GM18499 (cell line): ENCODE data around the gene KIAA1217.

Experiments
- ATAC-seq: cut with Tn5 transposase; IDR thresholded peaks from one replicate; pipeline ENCODE4 v1.9.1; 2021; ENCODE audit warnings: moderate number of reproducible peaks; ENCODE audit not compliant: insufficient read depth, unreplicated experiment

Gene KIAA1217

DNA sequence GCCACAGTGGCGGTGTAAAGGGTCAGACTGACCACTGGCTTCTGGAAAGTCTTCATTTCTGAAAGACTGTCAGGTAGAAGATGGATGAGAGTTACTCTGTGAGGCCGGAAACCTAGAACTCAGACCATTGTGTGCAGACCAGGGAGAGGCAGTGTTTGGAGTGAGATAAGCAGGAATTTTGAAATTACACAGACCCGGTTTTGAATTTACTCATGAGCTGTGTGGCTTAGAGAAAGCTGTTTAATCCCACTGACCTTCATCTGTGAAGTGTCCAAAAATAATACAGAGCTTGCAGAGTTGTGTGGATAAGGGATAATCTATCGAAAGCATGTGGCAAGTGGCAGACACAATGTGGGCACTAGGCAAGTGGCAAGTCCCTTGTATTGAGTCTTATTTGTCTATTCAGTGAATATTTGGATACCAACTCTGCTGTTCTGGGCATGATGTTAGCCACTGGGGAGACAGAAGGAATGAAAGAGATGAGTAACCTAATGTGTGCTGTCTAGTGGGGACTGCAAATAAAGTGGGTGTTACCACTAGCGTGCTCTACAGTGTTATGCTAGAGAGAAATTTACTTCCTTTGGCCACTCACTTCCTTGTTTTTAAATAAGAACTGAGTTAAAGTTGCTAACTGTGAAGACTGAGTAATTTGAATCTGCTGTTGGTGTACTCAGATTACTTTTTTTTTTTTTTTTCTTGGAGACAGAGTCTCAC is 69.4 kb downstream of the KIAA1217 start:
- no peak for ATAC-seq

DNA sequence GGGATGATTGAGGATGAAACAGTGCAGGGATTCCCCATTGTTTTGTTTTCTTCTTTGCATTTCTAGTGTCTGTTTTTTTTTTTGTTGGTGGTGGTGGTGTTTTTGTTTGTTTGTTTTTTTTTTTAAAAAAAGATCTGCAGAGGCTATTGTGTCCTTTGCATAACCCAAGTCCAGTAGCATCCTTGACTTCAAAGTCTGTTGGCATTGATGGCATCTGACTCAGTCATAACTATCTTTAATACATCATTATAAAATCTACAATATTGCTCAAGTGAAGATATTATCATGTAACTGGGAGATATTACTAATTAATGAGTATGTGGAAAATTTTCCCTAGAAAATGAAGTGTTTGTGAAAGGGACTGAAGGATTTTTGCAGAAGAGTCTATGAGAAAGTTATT is 70.2 kb downstream of the KIAA1217 start:
- no peak for ATAC-seq

DNA sequence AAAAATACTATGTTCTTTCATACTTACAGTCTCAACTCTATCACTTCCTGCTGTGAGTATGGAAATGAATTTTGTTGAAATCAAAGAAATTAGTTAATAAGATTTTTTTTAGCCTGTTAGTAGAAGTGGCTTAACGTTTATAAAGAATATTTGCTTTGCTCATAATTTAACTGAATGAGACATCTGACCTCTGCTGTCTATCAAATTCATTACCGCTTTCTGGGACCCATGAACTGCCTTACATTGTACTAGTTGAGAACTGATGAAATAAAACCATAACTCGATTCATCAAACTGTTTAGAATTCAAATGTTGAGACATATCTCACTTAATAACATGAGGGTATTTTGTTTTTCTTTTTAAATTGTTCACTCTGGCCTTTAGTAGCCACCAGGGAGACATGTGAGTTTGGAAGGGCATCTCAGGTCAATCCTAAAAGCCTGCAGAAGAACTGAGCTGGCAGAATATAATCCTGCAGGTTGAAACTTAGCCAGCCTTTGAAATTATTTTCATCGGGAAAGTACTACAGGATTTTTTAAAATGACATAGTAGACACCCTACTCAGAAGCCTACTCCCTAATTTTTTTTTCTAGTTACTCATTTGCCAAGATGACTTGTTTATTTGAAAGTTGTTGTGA is 78.7 kb downstream of the KIAA1217 start:
- ATAC-seq = no peak

DNA sequence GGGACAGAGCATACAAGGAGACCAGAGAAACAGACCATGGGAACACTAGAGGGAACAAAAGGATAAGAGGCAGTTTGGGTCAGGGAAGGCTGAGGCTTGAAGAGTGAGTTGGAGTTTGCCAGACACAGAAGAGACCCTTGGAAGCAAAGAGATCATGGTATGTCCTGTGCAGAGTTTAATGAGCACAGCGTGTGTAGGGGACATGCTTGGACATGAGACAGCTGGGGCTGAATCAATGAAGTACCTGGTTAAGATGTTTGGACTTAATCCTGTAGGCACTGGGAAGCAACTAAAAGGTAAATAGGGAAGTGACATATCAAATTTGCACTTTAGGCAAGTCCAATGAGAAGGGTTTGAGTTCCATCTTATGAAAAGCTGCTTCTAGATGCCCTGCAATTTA is 79.6 kb downstream of the KIAA1217 start:
- ATAC-seq = no peak

DNA sequence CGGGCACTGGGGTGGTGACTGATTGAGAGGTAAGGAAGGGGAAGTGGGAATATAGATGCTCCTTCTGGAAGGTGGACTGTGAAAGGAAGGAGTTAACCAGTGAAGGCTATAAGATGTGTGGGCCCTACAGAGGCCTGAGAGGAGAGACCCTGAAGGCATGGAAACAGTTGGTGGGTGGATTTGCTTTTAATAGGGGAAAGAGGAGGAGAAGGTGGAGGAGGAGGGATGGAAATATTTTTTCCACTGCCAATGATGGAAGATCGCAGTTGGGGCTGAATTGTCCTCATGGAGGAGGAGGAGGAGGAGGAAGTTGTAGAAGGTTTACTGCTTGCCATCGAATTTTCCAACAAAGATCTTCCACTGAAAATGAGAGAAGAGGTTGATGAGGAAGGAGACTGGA is 80.3 kb downstream of the KIAA1217 start:
- ATAC-seq = no peak

DNA sequence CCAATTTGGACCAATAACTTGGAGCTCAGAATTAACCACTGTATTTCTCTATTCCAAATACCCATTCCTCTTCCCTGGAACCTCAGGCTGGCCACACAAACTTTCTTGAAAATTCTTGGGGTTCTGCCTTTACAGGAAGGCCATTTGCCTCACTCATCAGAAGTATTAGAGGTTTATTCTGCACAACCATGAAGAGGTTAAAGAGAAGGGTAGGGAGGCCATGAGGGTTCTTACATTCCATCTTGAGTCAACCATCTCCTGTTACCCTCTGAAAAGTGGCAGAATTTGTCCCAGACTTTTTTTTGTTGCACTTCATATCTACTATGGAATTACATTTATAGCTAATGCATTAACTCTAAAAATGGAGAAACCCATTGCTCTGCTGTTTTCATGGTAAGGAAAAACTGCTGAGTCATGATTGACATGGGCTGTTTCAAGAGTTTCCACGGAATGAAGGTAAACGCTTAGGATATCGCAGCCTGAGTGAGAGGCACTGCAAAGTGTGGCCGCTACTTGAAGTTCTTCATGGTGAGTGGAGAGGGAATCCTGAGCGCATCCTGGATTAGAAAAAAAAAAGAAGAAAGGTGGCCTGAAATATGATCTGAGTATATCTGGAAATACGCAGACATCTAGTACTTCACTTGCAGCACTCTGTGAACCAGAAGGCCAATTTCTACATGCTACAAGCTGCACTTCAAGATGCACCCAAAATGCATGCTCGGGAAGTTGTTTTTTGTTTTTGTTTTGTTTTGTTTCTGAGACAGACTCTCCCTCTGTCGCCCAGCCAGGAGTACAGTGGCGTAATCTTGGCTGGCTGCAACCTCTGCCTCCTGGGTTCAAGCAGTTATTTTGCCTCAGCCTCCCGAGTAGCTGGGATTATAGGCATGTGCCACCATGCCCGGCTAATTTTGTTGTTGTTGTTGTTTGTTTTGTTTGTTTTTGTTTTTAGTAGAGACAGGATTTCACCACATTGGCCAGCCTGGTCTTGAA is 83.7 kb downstream of the KIAA1217 start:
- ATAC-seq = no peak

DNA sequence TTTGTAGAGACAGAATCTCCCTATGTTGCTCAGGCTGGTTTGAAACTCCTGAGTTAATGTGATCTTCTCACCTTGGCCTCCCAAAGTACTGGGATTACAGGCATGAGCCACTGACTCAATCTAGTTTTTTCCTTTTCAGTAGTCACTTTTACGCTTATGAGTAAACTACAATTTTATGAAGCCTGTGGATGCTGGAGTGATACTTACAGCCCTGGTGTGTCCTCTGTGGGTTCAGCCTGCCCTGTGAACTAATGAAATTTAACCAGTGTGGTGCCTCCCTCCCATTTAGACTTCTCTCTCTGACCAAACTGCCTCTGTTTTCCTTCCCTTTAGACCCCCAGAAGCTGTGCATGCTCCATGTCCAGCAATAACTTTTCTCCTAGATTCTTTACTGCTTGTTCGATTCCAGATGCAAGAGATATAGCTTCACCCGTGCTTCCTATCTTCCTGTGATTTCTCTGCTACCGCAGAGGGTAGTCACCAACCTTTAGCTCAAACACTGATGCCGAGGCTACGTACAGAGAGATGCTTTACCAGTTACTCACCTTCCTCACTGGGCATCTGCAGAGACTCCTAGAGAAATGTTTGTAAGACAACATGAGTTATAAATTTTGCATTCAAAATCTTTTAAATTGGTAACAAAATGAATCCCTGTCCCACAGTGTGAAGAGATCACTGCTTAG is 90.8 kb downstream of the KIAA1217 start:
- no peak for ATAC-seq

DNA sequence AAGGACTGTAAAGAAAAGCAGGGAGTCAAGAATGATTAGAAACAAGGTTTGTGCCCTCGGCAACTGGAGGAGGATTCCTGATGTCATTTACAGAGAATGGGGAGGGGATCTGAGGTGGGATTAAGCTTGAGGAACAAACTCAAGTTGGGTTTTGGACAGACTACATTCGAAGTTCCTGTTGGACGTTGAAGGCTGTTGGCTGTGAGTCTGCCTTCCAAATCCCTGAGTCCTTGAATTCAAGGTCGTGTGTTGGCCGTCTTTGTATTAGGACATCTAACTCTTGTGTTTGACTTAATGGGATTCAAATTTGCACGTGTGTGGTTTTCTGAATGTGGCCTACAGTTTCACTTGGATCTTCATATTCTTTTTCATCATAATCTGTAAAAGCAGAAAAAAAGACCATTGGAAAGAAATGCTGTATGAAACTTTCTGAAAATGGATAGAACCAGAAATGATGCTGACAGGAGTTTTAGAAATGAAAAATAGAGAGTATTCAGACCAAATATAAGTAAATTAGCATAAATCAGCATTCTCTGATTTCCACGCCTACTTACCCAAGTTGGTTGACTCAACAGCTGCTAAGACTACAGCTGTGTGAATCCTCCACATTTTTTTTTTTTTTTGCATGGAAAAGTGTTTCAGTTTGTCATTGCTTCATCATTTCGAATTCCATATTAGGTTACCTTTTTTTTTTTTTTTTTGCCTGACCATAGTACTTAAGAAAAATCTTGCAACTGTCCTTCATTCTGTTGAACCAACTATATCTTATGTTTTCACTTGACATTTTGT is 94.8 kb downstream of the KIAA1217 start:
- no peak for ATAC-seq

DNA sequence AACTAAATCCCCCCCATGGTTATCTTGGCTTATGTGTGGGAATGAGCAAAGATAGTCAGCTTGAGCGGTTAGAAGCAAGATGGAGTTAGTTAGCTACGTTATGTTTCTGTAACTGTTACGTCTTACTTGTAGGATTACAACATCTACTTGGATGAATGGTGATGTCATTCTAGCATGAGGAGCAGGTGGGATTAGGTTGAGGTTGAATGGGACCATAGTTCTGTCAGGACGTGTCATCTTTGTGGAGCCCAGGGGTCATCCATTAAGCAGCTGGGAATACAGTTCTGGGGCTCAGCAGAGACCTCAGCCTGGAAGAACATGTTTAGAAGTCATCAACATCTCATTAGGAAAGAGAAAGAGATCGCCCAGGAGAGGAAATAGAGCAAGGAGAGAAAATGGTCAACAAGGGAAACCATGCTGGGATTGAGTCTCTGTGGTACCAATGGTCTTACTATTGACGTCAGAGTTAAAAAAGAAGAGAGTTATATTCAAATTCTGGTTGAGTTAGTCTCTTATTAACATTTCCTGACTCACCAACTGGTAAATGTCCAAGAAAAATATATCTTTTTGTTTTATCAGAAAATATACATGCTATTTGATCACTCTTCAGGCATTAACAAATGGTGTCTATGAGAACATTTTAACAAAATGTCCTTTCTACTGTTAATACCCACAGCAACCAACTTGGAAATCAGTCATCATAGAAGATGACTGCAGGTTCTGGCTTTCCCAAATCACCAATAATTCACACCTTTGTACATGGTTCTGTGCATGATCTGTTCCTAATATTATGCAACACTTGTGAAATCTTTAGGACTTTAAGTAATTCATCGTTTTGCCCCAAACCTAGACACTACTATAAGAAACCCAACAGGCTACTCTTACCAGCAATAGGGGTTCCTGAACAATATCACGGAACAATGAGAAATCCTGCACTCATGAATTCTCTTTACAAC is 96.9 kb downstream of the KIAA1217 start:
- ATAC-seq = no peak

DNA sequence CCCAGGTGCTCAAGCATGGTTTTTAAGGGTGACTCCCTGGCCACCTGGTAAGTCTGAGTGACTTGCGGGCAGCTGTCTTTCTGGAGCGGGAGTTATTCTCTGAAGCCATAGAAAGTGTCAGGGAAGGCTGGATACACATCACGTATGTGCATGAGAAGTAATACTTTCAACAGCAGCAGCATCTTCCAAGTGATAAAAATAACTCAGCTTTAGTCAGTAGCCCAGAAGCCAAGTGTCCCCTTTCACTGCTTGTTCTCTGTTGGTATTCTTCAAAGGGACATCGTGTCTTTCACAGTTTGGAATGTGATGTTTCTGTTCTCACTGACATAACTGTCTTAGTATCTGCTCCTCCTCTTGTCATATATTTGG is 97.6 kb downstream of the KIAA1217 start:
- ATAC-seq = no peak

DNA sequence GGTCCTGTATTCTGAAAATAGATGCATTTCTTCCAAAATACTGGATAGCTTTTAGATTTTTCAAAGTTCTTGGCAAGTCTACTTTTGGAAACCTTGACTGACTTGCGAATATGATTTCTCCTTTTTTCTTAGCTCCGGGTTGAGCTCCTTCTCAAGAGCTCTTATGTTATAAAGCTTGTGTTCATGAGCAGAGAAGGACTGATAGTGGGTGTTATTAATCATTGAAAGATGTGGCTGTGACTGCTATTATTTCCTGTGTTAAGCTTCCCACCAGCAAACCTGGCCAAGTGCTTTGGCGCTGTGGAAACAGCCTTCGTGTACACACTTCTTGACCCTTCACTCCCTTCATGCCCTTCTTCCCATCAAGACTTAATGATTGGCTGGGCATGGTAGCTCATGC is 98.2 kb downstream of the KIAA1217 start:
- ATAC-seq = no peak

DNA sequence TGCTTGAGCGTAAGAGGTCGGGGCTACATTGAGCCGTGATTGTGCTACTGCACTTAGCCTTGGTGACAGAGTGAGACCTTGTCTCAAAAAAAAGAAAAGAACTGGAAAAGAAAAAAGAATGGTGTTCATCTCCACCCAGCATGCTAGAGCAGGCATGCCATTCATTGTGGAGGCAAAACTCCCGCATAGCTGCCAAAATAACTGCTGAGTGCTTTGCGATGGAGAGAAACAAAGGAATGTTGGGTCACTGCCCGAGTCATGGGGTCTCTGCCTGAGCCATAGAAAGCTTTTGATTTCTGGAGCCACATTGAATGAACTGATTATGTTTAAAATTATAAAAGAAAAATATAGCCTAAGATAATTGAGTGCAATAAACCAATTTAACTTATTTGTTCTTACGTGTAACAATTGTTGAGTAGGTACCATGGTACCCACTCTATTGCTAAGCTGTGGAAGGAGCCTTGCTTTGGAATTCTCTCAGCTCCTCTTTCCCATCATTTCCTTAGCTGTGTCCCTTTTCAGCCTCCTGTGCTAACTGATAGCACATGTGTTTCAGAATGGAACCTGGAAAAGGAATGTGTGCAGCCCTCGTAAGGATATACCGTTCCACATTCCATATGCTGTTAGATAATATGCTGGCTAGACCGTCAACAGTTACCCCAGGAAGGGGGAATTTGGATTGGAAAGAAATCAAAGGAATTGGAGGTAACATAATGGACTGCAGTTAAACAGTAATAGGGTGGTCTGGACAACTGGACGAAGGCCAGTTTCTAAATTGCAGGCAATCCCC is 99.0 kb downstream of the KIAA1217 start:
- ATAC-seq = no peak

DNA sequence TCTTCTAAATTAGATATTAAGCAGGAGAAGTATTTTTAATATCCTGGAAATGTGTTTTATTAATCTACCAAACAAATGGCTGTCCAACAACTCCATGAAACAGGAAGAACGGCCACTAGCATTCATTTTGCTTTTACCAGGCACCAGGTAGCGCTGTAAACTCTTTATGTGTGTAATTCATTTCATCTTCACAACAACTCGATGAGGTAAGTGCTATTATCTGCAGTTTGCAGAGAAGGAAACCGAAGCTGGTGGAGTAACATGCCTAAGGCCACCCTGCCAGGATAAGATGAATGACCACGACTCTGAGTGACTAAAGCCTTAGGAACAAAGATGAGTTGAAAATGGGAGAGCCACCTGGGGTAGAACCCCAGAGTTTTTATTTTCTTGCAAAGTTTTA is 101.2 kb downstream of the KIAA1217 start:
- no peak for ATAC-seq

DNA sequence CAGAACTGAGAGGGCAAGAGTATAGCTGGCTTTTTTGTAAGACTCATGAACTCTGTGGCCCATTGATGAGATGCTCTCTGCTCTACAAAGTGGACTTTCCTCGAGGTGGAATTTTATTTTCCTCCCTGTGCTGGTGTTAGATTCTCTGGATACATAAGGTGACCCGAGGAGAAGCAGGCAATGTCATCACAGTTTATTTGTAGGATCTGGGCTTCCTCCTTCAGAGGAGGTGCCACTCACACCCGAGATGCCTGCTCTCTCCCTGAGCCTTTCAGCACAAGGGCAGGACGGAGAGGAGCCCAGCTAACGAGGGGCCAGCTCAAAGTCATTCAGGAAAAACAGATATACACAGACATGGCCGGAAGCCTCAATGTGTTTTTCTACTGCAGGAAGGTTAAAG is 103.0 kb downstream of the KIAA1217 start:
- no peak for ATAC-seq

DNA sequence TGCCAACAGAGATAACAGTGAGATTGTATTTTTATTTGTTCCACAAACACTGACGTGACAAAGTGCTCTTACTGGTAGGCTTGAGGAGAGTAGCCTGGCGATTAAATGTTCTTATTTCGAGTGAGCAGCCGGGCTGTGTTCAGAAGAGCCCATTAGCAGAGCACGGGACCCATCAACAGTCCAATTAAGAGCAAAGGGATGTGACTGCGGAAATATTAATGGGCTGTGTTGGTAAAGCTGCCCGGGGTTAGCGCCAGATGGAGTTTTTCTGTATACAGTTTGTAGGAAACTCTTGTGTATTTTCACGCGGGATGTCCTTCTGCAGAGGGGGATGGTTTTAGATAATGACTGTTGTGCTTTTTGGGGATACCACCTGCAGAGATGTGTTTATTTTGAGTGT is 104.3 kb downstream of the KIAA1217 start:
- ATAC-seq = no peak

DNA sequence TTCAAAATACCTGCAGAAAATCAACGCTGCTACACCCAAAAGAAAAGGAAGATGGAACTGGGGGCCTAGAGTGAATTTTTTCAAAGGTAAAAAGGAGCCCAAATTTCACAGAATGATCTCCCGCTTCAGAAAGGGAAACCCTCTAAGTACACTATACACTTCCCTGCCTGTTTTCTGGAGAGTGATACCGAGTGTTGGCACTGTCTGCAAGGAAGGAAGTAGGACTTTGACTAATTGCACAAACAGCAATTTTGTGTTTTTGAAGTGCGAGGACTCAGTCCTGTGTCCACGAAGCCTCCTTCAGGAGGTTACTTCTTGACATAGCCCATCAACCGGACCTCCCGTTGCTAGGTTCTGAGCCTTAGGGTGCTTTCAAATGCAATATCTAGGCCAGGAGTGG is 106.3 kb downstream of the KIAA1217 start:
- ATAC-seq = no peak

DNA sequence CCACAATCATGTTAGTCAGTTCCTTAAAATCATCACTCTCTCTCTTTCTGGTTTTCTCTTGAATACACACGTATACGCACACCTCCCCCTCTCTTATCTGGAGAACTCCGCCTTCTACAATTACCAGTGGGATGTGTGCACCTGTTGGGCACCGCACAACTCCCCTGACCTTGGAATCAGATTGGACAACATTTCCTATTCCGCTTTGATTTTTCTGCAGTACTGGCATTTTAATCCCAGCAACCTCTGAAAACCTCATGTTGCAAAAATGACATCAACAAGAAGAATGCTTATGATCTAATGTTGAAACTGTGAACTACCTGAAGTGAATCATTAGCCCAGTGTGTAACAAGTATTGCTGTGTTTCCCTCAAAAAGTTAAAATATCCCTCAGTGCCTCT is 109.6 kb downstream of the KIAA1217 start:
- ATAC-seq = no peak

DNA sequence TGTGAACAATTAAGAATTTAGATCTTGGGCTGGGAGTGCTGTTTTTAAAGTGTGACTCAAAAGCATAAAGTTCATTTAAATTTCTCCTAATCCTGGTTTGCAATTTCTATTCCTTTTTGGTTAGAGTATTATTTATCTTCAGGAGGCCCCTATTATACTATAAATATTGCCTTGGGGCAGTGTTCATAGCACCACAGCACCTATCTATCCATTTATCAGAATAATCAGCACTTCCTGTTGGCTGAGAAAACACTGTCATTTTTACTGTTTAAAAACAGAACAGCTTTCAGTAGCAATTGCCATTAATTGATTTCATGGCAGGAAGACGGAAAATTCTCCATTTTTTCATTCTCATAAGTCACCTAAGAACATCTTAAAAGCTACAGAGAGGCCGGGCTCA is 111.4 kb downstream of the KIAA1217 start:
- no peak for ATAC-seq
